GDM1 (cell line): Measurements from ENCODE around the gene GRIK4.
"Not testable (repeated sequence)": the region's sequence is repeated elsewhere in the genome, so short reads cannot be mapped to it uniquely, and the experiment has no call there.

Source experiments
- DNase-seq: peaks from one replicate; lab custom pipeline; 2025; lab: John Stamatoyannopoulos, UW

The GRIK4 gene

GRCh38 chr11:120784566-120785251 is 273.2 kb downstream of the GRIK4 start:
- no peak for DNase-seq

- DNase-seq: no peak
Measured at GRCh38 chr11:120785576-120785975, 274.0 kb downstream of the GRIK4 start.

GRCh38 chr11:120786206-120786735 is 274.7 kb downstream of the GRIK4 start:
- DNase-seq: no peak

- not testable (repeated sequence) for DNase-seq
Measured at GRCh38 chr11:120787224-120787623, 275.7 kb downstream of the GRIK4 start.

- no peak for DNase-seq
Measured at GRCh38 chr11:120789391-120789790, 277.8 kb downstream of the GRIK4 start.

- DNase-seq: no peak
Measured at GRCh38 chr11:120792306-120792705, 280.8 kb downstream of the GRIK4 start.

GRCh38 chr11:120793150-120793549 is 281.6 kb downstream of the GRIK4 start:
- no peak for DNase-seq

GRCh38 chr11:120793806-120794479 is 282.4 kb downstream of the GRIK4 start:
- DNase-seq: no peak

- no peak for DNase-seq
Measured at GRCh38 chr11:120794748-120795147, 283.2 kb downstream of the GRIK4 start.

GRCh38 chr11:120795185-120795584 is 283.6 kb downstream of the GRIK4 start:
- DNase-seq: no peak

GRCh38 chr11:120797143-120797542 is 285.6 kb downstream of the GRIK4 start:
- DNase-seq: no peak

GRCh38 chr11:120798854-120799253 is 287.3 kb downstream of the GRIK4 start:
- no peak for DNase-seq

- no peak for DNase-seq
Measured at GRCh38 chr11:120800206-120800605, 288.7 kb downstream of the GRIK4 start.

- DNase-seq: no peak
Measured at GRCh38 chr11:120801801-120802689, 290.5 kb downstream of the GRIK4 start.

GRCh38 chr11:120805960-120806555 is 294.5 kb downstream of the GRIK4 start:
- DNase-seq: no peak

GRCh38 chr11:120807414-120808150 is 296.0 kb downstream of the GRIK4 start:
- DNase-seq: no peak

GRCh38 chr11:120808616-120809050 is 297.1 kb downstream of the GRIK4 start:
- DNase-seq: no peak

GRCh38 chr11:120810251-120810650 is 298.7 kb downstream of the GRIK4 start:
- DNase-seq: no peak

- no peak for DNase-seq
Measured at GRCh38 chr11:120811199-120811598, 299.7 kb downstream of the GRIK4 start.

- no peak for DNase-seq
Measured at GRCh38 chr11:120811731-120812130, 300.2 kb downstream of the GRIK4 start.
